NCI-H82 (cell line): ENCODE measurements around the gene FARS2.

Experiments
- DNase-seq: peaks from one replicate; lab custom pipeline; 2025; lab: John Stamatoyannopoulos, UW

The FARS2 gene

DNA sequence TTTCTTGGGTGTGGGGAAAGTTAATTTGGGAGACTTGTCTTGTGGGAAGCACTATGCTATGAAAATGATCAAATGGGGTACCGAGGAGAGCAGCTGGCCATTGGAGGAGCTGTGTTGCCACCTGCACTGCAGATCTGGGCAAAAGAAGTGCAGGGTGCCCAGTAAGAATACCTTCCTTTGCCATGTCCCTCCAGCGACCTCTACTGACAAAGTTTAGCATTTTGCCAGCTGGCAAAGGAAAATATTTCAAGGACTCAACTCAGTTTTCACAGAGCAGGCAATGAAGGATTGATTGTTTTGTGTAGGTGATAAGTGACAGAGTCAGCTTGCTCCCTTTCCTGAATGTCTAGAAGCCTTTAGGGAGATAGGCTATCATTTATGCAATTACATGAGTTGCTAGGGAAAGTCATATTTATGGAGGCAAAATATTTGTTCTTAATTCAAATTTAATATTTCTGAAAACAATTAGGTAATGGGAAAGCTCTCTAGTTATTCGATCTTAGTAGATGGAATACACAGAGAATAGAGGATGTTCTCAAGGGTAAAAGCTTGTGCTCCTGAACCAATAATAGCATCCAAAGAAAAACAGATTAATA lies 118.4 kb downstream of the FARS2 start:
- DNase-seq = peak; percentile 72

DNA sequence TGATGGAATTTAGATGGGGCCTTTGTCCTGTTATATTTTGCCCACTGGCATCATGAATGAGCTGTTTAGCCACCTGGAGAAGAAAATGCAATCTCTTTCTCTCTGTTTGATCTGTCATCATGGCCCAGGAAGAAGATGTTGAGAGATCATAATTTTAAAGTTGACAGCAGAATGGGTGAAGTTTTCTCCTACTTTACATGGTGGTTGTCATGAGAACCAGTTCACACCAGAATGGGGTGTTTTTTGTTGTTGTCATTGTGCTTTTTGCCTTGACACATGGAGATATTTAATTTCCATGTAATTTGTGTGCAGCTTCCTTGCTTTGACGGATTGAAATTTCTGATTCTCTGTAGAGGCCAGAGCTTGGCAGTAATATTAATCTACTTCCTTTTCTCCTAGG lies 122.5 kb downstream of the FARS2 start:
- no peak for DNase-seq

DNA sequence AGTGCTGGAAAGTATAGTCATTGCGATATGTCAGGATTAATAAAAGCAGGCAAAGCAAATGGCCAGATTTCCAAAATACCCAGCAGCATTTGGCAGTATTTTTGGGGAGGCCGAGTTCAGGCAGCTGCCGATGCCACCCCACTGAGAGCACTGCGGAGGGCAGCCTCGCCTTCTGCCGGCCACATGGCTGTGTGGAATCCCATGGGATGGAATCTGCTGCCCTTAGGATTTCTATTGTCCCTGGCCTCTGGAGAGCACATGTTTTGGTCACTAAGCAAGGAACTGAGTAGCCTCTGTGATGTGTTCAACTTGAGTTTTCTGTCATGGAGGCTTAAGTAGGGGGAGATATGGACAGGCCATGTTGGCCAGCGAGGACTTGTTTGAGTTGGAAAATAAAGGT lies 123.0 kb downstream of the FARS2 start:
- DNase-seq = no peak

DNA sequence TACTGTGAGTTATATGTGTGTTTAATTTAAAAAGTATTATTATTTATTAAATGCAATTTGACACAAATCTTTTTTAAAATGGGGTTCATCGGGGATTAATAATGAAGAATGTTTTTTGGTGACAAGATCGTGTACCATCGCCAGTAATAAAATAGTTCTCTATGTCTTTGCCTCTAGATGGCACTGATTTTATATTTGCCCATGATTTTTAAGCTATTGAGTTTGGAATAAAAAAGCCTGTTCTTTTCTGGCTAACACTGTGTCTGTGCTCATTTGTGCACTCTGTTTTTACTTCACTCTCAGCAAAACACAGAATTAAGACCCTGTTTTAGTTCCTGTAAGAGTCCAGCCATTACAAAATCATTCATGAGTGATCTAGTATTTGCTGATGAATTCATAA lies 127.0 kb downstream of the FARS2 start:
- DNase-seq = no peak

DNA sequence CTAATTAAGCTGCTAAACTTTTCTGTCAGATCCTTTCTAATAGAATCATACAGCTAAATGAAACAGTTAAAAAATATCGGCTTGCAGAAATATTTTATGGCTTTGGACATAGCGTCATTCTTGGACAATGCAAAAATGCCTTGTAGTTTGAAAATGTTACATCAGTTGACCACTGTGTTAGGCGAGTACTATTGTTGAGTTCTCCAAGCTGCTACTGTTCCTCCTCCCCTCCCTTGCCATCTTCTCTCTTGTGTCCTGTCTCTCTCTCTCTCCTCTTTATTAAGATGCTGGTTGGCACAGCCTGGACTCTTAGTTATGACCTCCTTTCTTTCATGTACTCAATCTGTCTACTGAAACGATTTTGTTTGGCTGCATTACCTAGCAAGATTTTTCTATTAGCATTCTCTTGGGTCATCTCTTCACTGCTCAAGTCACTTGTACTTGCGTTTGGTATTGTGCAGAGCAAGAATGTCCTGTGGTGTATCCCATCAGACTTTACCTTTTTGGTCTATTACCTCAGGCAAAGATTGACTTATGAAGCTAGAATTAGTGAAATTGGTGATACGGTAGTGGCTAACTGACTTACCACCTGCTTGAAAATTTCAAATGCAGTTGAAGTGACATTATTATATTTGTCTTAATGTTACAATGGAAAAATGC lies 127.9 kb downstream of the FARS2 start:
- DNase-seq = no peak

DNA sequence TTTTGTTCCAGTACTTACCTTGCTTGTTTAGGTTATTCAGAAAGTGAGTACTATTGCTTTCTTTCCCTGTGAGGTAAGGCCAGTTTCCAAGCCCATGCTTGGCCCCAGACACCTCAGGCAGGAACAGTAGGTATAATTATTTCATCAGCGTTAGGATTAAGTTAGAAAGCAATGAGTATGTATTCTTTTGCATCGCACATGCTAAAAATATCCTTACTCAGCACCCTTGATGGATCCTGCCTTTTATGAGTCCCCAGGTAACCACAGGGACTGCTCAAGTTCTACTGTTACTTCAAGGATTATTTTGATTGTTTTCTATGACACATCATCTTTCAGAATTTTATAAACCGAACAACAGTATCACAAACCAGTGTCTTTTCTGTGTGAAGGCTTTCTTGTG lies 128.9 kb downstream of the FARS2 start:
- no peak for DNase-seq

DNA sequence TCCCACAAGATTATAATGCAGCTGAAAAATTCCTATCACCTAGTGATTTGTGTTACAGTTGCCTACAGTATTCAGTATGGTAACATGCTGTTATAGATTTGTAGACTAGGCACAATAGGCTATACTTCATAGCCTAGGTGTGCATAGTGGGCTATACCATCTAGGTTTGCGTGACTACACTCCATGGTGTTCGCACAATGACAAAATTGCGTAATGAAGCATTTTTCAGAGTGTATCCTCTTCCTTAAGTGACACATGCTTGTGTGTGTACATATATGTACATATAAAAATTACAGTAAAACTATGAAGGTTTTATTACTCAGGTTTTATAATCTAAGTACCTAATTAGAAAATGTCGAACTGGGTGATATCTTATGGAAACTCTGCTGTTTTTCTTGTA lies 133.0 kb downstream of the FARS2 start:
- no peak for DNase-seq

DNA sequence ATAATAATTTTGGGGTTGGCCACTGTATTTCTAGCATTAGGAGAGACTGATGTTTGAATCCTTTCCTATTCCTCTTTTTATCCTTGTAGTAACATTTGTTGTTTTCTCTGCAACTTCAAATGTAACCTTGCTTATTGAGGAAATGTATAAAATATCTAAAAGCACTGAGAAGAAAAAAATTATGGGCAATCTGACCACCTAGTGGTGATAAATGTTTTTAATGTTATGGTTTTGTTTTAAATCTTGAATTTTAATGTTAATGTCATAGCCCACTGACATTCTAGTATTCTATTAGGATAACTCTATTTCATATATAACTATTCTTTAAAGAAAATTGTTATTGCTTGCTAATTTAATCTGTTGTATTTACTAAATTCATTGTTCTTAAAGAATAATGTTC lies 134.4 kb downstream of the FARS2 start:
- DNase-seq = no peak

DNA sequence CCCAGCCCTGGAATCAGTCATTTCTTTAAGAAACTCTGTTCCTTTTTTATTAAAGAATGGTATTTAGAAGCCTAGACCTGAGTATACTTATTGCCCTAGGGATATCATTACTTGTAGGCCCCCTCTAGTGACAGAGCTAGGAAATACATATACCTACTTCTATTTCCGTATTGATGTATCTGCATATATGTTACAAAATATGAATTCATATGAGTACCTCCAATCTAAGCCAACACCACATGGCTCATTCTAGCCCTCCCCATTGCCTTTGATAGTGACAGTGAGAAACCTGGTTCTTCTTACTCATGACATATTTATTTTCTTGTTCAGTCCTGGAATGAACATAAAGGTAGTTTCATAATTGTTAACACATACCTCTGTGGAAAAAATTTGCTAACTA lies 137.2 kb downstream of the FARS2 start:
- DNase-seq = peak; percentile 76

DNA sequence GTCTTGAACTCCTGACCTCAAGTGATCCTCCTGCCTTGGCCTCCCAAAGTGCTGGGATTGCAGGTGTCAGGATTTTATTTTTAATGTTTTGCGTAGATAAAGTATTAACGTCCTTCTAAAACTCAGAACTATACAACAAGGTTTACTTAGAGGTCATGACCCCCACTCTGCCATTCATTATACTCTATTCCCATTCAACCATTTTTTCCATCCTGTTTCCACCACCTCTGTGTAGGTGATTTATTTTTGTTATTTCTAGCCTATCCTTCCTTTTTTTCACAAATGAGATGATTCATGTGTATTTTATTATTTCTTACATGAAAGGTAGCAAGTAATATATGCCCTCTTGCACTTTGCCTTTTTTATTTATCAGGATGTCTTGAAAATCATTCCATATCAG lies 138.1 kb downstream of the FARS2 start:
- no peak for DNase-seq

DNA sequence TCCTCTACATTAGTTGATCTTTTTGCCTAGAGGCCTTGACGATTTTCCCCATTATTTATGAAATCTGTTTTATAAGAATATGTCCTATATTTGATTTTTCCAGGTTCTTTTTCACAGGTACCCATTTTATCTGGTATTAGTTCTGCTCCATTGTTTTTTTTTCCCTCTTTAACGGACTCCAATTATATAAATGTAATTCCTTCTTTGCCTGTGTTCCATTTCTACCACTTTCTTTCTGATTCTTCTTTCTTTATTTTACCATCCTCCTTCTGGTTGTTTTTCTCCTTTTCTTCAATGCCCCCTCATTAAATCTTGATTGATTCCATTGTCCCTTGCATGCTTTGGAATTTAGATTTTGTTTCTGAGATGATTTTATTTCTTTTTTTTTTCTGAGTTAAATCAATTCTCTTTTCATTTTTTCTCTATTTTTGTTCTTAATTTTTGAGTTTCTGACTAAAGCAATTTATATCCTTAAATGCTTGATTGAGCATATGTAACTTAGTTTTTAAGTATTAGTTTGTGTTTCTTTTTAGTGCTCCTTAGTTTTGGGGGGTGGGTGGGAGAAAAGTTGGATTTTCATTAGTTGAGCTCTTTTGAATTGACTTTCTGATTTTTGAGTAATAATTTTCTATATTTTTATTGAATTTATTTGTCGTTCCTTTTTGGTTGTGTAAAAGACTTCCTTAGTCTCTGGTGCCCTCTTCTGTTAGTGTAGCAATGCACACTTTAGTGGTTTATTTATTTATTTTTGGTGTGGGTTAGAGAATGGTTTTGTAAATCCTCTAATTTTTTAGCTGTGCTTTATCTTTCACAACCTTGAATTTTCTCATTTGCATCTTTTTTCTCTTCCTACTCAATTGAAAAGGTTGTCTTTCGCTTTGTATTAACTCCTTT lies 140.8 kb downstream of the FARS2 start:
- DNase-seq = peak; percentile 40

DNA sequence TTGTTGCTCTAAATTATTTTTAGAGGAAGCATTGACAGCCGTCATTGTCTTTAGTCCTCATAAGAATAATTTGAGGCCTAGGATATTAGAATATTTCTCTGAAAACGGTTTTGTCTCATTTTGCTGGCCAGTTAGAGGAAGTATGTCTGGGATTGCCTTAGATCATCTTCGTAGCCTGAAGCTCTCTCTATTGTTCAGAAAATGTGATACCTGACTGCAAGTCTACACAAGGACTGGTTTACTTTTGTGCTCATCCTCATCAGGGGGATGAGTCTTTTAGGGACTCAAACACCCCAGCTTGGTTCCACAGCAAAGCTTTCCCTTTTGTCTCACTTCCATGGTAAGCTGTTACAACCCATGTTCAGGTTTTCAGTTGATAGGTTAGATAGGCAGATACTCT lies 141.8 kb downstream of the FARS2 start:
- no peak for DNase-seq

DNA sequence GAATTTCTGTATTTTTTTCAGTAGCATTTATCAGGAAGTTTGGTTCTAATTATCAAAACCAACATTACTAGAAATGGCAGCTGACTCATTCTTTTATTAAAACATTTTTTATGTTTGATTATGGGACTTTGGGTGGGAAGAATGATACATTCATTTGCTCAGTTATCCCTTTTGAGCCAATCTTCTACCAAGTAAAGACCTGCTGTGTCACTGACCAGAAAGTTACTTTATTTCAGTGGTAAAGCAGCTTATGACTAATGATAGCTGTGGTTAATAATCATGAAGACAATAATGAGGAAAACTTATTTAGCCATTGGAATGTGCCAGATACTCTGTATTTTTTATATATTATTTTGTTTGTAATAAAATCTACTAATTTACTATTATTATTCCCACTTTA lies 142.3 kb downstream of the FARS2 start:
- no peak for DNase-seq

DNA sequence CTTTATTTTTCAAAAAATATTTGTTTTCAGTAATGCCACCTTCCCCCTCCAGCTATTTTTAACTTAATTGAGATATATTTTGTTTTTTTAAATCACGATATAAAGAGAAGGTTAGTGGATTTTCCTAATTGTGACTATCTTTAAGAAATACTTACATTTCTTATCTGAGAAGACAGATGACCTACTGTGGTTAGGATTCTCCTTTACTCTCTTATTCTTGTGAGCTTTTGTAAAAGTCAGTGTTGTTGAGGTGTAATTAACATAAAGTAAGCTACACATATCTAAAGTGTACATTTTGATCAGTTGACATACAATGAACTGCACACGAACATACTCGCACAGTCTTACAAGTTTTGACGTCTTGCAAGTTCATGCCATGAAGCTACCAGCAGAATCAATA lies 144.7 kb downstream of the FARS2 start:
- DNase-seq = no peak

DNA sequence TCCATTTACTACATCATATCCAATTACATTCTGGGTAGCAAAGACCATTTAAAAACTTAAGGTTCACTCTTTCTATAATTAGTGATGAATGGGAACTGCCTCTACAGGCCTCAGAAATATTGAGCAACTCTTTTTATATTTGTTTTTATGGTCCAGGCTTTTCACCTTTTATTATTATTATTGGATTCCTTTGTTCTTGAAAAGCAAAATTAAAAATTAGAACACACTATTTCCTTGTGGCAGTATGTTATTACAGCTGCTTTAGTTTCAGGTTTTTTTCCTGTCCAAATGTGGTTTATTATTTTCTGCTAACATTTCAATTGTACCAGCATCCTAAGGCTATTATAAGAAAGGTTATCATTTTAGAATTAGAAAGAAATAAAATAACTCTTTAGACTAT lies 150.1 kb downstream of the FARS2 start:
- DNase-seq = no peak

DNA sequence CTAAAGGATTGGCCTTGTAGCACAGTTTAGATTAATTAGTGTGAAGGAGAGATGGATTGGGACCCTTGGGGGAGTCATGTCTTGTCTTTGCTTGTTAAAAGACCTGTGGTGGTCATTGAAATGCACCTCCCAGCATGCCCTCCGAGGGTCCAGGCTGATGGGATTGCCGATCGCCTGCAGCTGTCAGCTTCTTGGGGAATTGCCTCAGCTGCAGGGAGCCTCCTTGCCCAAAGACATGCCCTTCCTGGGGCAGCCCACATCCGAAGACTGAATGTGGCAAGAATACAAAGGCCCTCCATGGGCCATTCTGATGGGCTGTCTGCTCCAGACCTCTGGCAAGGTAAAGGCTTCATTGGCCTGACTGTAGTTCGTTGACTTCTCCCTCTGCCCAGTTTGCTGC lies 150.7 kb downstream of the FARS2 start:
- DNase-seq = peak; percentile 12

DNA sequence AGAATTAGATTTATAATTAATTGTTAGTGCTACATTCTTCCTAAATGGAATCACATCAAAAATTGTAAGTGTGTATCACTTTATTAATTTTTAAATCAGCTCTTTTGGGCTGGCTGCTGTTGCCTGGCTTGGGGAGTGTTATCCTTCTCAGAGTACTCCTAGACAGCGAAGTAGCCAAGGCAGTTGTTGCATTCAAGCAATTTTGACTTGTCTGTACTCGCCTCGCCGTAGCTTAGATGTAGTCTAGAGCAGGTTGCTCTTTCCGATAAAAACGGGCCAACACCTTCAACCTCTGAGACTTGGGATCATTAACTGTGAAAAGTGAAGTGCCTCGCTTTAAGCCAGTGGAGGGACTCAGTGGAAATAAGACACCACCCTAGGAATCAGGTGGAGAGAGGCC lies 151.3 kb downstream of the FARS2 start:
- DNase-seq = no peak

DNA sequence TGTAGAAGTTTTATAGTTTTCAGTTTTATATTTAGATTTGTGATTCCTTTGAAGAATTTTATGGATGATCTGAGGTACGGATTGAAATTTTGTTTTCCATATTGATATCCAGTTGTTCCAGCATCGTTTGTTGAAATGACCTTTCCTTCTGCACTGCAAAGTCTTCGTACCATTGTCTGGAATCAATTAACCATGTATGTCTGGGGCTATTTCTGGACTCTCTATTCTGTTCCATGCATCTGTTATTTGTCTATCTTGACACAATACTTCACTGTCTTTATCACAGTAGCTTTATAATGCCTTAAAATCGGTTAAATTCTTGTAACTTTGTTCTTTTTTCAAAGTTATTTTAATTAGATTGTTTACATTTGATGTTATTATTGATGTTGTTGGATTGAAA lies 154.9 kb downstream of the FARS2 start:
- DNase-seq = no peak

DNA sequence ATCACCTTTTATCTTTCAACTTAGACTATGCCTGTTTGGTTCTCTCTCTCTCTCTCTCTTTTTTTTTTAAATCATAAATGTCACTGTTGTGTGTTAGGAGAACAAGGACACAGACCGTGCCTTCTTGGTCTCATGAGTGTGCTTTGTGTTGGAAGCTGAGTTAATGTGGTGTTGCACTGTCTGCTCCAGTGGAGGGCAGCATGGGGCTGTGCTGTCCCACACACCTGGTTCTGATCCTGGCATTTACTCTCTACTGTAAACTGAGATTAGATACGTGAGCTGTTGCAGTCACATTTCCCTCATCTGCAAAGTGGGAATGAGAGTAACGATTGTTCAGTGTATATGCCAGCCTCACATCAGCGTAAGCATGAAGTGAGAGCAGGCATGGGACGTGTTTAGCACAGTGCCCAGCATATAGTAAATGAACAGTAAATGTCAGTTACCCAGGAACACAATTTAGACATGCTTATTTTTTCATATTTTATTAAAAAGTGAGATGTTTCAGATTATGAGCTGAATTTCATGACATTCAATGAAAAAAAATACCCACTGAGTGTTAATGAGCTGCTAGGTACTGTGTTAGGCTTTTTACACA lies 161.1 kb downstream of the FARS2 start:
- DNase-seq = peak; percentile 70

DNA sequence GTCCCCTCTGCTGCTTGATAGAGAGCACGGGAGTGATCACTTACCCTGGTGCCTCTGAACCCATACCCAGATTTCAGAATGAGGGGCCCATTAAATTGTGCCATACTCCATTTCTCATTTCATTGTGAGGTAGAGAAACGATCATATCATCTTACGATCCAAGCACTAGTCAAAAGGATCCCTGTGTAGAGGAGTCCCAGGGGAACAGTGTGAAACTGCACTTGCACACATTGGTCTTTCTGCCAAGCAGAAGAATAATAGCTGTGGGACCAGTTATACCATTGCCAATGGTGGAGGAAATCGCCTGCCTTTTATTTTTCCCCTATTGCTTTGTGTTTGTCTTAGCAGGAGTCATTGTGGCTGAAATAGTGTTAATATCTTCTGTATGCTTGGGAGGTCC lies 161.9 kb downstream of the FARS2 start:
- DNase-seq = no peak

DNA sequence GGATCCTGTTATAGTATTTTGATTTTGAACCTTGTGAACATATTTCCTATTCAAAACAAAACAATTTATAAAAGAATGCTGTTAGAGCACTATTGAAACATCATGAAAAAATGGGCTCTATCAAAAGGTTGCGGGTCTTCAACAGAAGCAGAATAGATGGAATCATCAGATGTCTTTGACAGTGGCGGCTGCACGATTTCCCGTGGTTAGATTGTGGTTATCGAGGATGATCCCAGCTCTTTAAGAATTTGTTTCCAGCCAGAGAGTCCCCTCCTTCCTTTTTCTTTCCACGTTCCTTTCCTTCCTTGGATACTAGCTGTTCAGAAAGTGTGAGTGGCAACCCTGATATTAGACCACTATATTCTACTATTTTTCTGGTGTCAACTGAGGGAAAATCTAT lies 163.4 kb downstream of the FARS2 start:
- no peak for DNase-seq

DNA sequence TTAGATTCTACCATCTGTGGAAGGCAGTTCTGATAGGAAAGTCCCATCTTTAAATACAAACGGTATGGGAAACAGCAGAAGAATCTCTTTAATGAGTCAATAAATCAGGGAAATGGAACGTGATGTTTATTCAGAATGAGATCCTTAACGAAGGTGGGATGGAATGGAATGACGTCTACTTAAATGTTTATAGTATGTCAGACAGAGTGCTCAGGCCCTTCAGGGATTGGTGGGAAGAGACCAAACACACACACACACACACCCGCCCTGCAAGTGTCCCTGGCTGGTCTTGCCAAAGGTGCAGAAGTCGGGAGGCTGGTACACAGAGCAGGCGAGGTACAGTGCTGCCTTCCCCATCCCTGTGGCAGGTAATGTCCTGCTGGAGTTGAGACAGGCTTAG lies 164.0 kb downstream of the FARS2 start:
- DNase-seq = no peak

DNA sequence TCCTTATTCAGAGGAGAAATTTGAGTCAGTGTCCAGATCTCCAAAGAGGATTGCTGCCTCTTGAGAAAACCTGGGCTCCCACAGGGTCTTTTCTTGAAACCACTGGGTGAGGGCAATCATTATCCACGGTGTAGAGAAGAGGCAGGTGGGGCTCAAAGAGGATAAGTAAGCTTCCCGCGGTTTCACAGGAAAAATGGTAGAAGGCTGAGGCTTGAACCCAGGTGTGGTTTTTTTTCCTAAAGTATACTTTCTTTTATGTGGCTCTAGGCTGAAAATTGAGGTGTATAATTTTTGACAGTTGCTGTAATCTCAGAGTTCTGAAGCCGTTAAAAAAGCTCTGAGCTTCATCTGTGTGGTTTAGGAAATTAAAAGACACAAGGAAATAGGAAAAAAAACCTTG lies 164.5 kb downstream of the FARS2 start:
- no peak for DNase-seq
